Activated gamma-delta T cell (primary cell): ENCODE data around the gene PDLIM7.

Experiments
- DNase-seq: peaks from one replicate; lab custom pipeline; 2025; lab: John Stamatoyannopoulos, UW

The PDLIM7 gene

DNA sequence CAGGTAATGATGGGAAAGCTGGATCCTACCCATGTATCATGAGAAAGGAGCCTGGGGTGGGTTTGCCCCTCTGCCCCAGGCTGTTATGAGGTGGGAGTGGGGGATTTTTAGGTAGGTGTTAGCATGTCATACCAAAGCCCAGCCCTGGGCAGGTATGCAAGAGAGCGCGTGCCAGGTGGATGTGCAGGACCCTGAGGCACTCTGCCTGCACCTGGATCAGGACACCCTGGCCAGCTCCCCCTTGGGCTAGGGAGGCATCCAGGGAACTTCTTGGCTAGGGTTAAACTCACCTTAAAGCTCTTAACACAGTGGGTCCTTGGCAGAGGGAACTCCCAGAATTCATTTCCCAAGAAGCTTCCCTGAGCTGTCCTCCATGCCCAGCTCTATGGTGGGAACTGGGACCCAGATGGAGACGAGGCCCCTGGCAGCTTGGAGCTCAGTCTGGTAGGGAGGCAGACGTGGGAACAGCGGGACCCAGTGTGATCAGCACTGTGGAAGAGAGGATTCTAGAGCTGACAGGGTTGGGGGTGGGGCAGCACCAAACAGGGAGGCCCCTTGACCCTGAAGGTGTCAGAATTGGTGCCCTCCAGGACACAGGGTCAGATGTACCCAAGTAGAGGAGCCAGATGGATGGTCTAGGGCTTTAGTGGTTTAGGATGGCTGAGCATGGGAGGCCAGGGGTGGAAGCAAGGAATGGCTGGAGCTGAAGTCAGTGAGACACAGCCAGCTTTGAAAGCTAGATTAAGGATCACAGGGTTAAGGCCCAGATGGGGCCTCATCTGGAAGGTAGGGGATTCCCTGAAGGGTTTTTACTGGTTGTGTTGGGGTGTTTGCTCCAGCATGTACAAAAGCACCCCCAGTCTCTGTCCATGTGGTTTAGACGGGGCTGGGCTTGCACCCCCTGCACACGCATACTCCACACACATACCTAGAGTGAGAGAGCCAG lies 53.0 kb downstream of the PDLIM7 start:
- DNase-seq: no peak

DNA sequence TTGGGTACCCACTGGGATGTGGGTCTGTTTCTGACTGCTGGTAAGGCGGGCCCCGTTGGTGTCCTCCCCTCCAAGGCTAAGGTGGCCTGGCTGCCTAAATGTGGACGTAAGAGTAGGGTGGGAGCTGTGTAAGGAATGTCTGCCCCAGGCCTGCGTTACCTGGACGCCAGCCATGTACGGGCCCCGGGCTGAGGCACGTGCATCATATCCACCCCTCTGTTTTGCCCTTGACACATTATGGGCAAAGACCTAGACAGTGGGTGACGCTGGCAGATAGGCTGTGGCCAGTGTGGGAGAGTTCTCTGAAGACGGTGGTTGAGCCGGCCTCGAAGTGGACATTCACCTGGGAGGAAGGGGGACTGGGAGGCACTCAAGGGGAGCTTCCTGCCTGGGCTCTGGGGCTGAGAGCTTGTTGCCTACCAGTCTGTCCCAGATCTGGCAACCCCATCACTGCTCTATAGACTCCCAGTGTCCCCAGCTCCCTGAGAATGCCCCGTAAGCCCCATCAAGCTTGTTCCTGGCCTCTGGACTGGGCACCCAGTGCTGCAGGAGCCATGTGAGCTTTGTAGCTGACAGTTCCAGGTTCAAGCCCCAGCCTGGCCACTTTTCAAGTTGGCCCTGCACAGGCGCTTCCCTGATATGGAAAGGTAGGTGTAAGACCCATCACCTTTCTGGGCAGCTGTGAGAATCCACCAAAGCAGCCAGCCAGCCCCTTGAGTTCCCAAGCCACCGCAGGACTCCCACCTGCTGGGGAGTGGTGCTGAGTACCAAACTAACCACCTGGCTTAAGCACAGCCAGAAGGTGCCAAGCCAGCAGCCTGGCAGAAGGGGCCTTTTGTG lies 54.0 kb downstream of the PDLIM7 start:
- no peak for DNase-seq

GRCh38 chr5:177442066-177442826 lies 55.2 kb downstream of the PDLIM7 start:
- DNase-seq: no peak

DNA sequence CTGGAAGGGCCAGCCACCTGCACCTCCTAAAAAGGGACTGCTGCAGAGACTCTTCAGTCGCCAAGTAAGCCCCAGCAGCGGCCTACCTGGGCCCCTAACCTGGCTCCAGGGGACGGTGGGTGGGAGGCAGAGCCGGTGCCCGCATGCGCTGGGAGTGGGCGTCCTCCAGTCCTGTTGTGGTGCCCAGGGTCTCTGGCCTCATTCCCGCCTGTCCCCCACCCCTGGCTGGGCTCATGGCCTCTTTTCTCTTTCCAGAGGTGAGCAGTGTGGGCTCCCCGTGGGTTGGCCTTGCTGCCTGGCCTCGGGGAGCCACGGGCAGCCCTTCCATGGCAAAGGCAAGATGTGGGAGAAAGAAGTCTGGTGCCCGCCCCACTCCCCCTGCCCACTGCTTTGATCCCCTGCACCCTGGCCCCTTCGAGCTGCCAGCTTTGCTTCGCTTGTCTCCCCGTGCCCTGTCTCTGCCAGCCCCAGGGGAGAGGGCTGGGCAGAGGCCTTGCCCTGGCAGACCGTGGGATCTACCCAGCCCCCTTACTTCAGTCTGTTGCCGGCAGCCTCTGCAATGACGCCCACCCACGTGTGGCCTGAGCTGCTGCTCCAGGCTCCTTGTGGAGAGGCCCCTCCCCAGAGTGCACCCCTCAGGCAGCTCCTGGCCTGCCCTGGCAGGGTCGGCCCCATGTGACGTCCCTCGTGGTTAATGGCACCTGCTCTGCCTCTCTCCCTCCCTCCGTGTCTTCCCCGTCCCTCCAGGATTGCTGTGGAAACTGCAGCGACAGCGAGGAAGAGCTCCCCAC lies 56.2 kb downstream of the PDLIM7 start:
- DNase-seq: no peak

GRCh38 chr5:177440211-177440989 lies 57.0 kb downstream of the PDLIM7 start:
- no peak for DNase-seq

DNA sequence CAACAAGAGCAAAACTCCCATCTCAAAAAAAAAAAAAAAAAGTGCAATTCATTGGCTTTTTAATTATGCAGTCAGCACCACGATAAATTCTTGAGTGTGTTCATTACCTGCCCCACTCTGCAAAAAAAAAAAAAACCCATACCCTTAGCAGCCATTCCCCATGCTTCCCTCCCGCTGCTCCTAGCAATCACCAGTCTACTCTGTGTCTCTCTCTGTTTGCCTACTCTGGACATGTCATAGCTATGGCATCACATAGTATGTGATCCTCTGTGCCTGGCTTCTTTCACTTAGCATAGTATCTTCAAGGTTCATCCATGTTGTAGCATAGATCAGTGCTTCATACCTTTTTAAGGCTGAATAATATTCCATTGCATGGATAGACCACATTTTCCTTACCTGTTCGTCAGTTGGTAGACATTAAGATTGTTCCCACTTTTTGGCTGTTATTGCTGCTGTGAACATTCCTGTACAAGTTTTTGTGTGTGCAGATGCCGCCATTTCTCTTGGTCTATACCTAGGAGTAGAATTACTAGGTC lies 57.8 kb downstream of the PDLIM7 start:
- no peak for DNase-seq

DNA sequence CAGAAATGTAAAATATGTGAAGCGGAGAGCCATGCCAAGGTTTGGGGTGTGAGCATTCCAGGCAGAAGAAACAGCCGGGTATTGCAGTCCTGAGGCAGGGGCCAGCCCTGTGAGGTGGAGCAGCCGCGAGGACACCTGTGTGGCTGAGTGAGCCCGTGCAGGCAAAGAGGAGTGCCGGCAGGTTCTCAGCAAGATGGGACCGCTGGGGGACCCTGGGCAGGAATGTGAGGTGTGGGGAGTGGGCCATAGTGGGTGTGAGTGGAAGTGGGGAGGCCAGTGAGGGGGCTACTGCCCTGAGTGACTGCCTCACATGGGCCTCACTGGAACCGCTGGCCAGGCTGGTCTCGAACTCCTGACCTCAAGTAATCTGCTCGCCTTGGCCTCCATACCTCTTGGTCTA lies 58.9 kb downstream of the PDLIM7 start:
- no peak for DNase-seq

- no peak for DNase-seq
Measured at GRCh38 chr5:177437623-177438022, 59.8 kb downstream of the PDLIM7 start.

GRCh38 chr5:177435847-177436536 lies 61.4 kb downstream of the PDLIM7 start:
- no peak for DNase-seq

- DNase-seq: no peak
Measured at GRCh38 chr5:177434942-177435738, 62.3 kb downstream of the PDLIM7 start.

DNA sequence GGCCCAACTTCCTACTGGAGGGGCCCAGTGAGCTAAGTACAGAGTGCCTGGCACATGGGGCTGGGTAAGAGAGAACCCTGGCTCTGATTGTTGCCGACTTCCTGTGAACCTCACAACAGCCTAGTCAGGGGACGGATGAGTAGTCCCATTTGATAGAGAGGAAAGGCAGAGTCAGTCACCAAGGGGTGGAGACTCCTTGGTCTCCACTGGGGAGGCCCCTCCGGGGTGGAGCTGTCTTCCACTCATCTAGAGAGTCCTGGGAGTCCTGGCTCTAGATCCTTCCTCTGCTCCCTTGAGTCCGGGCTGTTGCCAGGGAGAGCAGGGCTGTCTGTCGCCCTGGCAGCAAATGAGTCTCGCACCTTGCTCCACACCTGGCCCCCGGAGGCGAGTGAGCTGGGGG lies 63.0 kb downstream of the PDLIM7 start:
- no peak for DNase-seq

- DNase-seq: no peak
Measured at GRCh38 chr5:177433658-177434217, 63.7 kb downstream of the PDLIM7 start.
